ENCODE results near the gene BEX1.
"Not testable (repeated sequence)": the region's sequence is repeated elsewhere in the genome, so short reads cannot be mapped to it uniquely, and the experiment has no call there.

BEX1 gene

GRCh38 chrX:103063918-103064434, at the start of gene BEX1:
TSS of gene BEX1 (minus strand) at chrX:103064171. CDS start at chrX:103063274, 897 bp downstream.
- DNase-seq: peak; percentile 10

GRCh38 chrX:103109497-103109896, 45.5 kb upstream of the BEX1 start:
- DNase-seq: not testable (repeated sequence)

GRCh38 chrX:103107836-103108235, 43.9 kb upstream of the BEX1 start:
- no peak for DNase-seq

GRCh38 chrX:103107227-103107737, 43.3 kb upstream of the BEX1 start:
- DNase-seq: not testable (repeated sequence)

DNA sequence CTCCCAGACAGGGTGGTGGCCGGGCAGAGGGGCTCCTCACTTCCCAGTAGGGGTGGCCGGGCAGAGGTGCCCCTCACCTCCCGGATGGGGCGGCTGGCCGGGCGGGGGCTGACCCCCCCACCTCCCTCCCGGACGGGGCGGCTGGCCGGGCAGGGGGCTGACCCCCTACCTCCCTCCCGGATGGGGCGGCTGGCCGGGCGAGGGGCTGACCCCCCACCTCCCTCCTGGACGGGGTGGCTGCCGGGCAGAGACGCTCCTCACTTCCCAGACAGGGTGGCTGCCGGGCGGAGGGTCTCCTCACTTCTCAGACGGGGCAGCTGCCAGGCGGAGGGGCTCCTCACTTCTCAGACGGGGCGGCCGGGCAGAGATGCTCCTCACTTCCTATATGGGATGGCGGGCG, 40.4 kb upstream of the BEX1 start:
- not testable (repeated sequence) for DNase-seq

- not testable (repeated sequence) for DNase-seq
Measured at GRCh38 chrX:103103866-103104265, 39.9 kb upstream of the BEX1 start.

DNA sequence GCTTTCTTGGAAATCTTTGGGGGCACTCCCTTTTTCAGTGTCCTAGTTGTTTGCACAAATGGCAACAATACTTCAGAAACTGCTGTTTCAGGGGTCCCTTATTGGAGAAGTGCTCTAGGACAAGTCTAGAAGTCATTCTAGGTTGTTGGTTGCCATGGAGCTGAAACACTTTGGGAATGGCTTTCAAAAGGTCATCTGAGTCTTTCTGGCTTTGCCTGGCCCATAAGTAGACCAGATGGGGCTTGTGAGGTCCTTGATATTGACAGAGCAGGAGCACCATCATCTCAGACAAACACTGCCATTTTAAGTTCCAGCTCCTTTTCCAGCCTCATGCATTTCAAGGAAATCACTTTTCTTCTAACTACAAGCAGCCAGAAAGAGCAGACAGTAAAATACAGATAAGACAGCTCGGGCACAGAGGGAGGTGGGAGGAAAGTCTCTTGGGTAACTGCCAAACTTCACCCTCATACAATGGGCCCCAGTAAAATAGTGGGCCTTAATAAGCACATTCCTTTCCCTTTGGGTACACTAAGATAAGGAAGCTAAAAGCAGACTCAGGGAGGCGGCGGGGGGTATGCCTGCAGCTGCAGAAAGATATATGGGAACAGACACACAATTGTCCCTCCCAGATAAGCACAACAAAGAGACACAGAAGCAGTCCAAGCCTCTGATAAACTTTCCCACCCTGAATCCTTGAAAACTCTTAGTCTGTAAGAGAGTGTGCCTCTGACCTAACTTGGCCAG, 37.5 kb upstream of the BEX1 start:
- no peak for DNase-seq

DNA sequence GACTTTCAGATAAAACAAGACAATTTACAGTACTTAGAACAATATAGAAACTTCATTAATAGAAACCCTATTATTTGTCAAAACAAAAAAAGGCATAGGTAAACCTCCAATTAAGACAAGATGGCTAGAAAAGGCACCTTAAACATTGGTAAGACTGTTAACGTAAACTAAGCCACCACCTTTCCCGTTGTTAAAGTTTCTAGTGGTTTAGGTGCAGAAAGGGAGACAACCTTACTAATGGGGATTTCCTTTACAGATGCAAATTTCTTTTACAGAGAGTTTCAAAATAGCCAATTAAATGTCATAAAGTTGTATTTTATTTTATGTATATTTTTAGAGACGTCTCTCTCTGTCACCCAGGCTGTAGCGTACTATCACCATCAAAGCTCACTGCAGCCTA, 36.5 kb upstream of the BEX1 start:
- no peak for DNase-seq

DNA sequence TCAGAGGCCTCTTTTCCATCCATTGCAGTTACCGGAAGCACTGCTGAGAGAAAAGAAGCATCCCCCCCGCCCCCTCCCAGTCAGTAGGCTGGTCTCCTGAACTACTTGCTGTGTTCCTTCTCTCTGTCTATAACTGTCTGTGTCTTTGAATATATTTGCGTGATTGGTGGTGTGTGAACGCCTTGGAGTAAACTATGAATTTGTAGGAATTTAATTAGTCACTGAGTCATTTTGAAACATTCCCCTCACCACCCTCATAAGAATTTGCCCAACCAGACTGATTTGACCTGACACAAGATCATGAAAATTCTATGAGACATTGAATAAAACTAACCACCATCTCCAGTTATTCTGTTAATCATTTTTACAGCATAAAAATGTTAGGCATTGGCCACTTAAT, 35.7 kb upstream of the BEX1 start:
- no peak for DNase-seq

- no peak for DNase-seq
Measured at GRCh38 chrX:103098488-103098887, 34.5 kb upstream of the BEX1 start.

DNA sequence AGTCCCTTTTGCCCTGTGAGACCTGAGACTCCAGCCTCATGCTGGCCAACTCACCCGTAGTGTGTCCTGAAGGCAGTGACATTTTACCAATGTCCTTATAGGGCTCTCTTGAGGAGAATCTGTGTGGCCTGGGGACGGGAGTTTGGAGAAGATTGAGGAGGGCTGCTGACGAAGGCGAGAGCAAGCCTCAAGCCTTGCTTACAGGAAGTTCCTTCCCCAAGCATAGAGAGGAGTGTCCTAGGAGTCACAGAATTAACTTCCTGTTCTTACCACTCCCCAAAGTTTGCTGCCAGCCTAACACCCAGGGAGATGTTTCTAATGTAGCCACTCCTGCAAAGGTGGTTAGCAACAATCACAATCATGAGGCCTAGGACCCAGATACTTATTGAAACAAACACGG, 29.0 kb upstream of the BEX1 start, which contains the start of gene NXF3:
NXF3 (minus strand) TSS at position 202 of the 400 bp plus-strand sequence; CDS start at position 82, 120 bp downstream.
- DNase-seq: no peak

GRCh38 chrX:103081051-103081450, 17.1 kb upstream of the BEX1 start:
- no peak for DNase-seq

GRCh38 chrX:103073467-103073866, 9.5 kb upstream of the BEX1 start:
- DNase-seq: no peak

DNA sequence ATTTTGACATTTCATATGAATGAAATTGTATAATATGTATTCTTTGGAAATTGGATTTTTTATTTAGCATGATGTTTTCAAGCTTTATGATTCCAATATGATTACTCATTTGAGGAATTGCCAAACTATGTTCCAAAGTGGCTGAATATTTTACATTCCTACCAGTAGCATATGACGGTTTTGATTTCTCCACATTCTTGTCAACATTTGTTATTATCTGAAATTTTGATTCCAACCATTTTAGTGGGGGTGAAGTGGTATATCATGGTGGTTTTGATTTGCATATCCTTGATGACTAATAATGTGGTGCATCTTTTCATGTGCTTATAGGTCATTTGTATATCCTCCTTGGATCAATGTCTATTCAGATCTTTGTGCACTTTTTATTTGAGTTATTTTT, 2.6 kb upstream of the BEX1 start:
- peak; percentile 2 for DNase-seq

DNA sequence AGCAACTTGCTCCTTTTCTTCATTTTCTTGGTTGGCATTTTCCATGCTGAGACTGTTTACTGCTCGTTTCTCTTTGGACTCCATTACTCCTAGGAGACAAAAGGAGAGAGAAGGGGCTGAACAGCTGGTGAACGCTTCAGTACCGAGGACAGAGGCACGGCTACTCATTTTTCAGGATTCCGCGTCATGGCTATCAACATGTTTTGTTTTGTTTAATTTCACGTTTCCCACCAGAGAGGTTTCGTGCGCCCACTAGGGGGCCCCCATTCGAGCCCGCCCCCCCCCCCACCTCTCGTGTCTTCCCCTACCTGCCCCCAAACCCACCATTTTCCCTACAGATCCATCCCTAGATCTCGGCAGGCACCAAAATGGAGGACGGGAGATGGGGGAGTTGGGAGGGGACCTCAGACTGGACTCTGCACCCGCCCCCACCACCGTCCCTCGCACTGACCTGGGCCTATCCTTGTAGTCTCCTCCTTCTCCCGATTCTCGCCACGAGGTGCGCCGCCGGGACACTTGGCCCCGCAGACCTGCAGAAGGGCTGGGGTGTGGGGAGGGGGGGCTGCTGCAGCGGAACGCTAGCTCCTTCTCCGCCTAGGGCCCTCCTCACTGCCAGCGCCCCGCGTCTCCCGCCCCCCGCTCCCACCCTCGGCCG, 653 bp downstream of the BEX1 start:
- peak; percentile 29 for DNase-seq

DNA sequence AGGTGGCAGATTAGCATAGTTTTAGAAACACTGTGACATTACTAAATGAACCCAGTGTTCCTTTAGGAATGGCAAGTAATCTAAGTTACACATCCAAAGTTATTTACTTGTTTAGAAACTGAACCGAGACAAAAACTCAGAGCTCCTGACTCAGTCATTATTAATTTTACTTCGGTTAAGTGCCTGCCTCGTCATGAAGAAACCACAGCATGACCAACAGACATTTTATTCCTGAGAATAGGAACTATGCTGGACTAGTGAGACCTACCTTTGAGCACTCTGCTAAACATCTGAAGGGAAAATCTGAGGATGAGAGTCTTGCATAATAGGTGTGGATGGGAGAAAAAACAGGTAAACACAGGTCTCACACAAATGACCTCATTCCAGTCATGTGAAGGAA, 2.5 kb downstream of the BEX1 start:
- no peak for DNase-seq

- no peak for DNase-seq
Measured at GRCh38 chrX:103056902-103057301, 7.1 kb downstream of the BEX1 start.

DNA sequence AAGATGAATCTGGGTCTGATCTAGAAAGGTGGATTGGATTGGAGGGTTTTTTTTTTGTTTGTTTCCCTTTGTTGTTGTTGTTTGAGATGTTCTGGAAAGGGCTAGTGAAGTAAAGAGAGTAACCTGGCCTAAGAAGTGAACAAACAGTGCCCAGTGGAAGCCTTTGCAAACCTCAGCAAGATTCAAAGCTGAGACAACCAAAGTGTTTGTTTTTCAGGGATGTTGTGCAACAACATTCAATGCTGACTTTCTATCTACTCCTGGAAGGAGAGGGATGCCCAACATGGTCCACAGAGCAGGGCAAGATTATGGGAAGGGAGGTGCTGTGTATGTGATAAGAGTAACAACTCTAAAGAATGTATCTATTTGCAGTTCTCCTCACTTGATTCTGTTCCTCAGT, 11.3 kb downstream of the BEX1 start:
- DNase-seq: no peak

DNA sequence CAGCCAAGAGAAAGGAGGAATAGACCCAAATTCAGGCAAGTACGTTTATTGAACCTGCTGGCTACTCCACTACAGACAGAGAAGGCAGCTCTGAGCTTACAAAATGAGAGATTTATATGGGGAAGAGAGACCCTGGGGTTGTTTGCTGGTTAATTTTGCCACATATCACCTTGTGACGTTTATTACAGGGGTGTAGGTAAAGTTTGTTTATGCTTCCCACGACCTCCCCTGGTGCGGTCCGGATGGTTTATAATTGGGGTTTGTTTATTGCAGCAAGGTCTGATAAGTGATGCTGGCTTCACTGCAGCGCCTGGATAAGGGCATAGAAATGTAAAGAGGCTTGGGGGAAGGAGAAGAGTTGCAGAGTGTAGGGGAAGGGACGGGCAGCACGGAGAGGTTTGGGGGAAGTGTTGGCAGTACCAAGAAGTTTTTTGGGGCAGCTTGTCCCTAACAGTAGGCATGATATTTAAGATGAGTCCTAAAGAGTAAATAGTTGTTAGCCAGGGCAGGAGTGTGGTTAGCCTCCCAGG, 12.6 kb downstream of the BEX1 start:
- no peak for DNase-seq

GRCh38 chrX:103033371-103033770, 30.6 kb downstream of the BEX1 start:
- DNase-seq: not testable (repeated sequence)

DNA sequence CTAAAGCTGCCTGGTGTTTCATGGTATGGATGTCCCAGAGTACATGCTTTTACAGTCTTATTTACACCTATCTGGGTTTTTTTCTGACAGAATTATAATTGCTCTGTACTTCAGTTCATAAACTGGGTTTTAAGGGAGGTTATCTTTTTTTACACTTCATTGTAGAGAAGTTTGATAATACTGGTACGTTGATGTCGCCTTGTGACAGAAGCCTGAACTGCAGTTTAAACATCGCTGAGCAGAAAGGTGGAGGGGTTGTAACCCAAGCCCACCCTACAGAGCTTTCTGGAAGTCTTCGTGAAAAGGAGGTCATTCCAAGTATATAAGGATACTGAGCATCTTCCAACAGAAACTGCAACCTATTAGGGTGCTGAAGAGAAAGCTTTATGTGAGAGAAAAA, 46.4 kb downstream of the BEX1 start:
- DNase-seq: no peak

DNA sequence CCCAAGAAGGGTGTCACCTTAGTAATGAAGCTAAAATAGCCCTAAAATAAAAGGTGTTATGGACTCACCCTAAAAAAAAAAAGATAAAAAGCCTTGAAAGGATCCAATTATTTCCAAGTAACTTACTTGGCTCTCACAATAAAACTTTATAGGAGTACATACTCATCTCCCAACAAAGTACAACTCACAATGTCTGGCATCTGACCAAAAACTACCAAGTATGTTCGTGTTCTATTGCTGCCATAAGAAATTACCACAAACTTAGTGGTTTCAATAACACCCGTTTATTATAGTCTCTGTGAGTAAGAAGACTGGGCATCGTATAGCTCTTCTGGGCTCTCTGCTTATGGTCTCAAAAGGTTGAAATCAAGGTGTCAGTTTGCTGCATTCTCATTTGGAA, 51.0 kb downstream of the BEX1 start:
- DNase-seq: no peak
